Trophoblast cell (in vitro differentiated cells and primary cell): Measurements from ENCODE around the gene HOXD8.
A peak's percentile ranks its signal among the peaks of the same experiment; 100 is the strongest.

Experiments used
- DNase-seq, 2 donors: peaks; one replicate each; pipeline ENCODE4 v3.0.0-alpha.2; 2016
- H2AFZ ChIP-seq: 2 replicates; pipeline ENCODE4 v1.6.1; 2013; ENCODE audit warnings: low read length, moderate library complexity, mild to moderate bottlenecking; ENCODE audit not compliant: insufficient read depth, poor library complexity
- H2AK5ac ChIP-seq: 2 replicates; pipeline ENCODE4 v1.6.1; 2013; ENCODE audit warnings: mild to moderate bottlenecking, low read length
- H2BK120ac ChIP-seq: 2 replicates; pipeline ENCODE4 v1.6.1; 2013; ENCODE audit warnings: low read length, mild to moderate bottlenecking, moderate library complexity; ENCODE audit not compliant: insufficient read depth, poor library complexity
- H2BK12ac ChIP-seq: 2 replicates; pipeline ENCODE4 v1.6.1; 2013; ENCODE audit warnings: mild to moderate bottlenecking, low read length, moderate library complexity
- H2BK5ac ChIP-seq: 2 replicates; pipeline ENCODE4 v1.6.1; 2013; ENCODE audit warnings: low read length, low read depth, moderate library complexity, mild to moderate bottlenecking; ENCODE audit not compliant: poor library complexity
- H3K14ac ChIP-seq: 2 replicates; pipeline ENCODE4 v1.6.1; 2013; ENCODE audit warnings: mild to moderate bottlenecking, low read length
- H3K18ac ChIP-seq: 2 replicates; pipeline ENCODE4 v1.6.1; 2013; ENCODE audit warnings: mild to moderate bottlenecking, low read length
- H3K23ac ChIP-seq: 2 replicates; pipeline ENCODE4 v1.6.1; 2013; ENCODE audit warnings: low read length
- H3K27ac ChIP-seq: 2 replicates; pipeline ENCODE4 v1.5.1; 2013; ENCODE audit warnings: low read depth, mild to moderate bottlenecking, inconsistent platforms, low read length, moderate library complexity
- H3K27me3 ChIP-seq: 2 replicates; pipeline ENCODE4 v1.6.1; 2013; ENCODE audit warnings: inconsistent platforms, mild to moderate bottlenecking, low read length, moderate library complexity; ENCODE audit not compliant: insufficient read depth
- H3K36me3 ChIP-seq, 2 experiments: 1 replicate in 1 of 2; 2 replicates in 1 of 2; pipeline ENCODE4 v1.6.1; 2013; ENCODE audit warnings: low read length in 2 of 2, mild to moderate bottlenecking in 2 of 2, moderate library complexity in 1 of 2; ENCODE audit not compliant: insufficient read depth in 2 of 2, control insufficient read depth in 1 of 2
- H3K4ac ChIP-seq: 2 replicates; pipeline ENCODE4 v1.6.1; 2013; ENCODE audit warnings: low read depth, mild to moderate bottlenecking, low read length, moderate library complexity
- H3K4me1 ChIP-seq, 2 experiments: 1 replicate in 1 of 2; 2 replicates in 1 of 2; pipeline ENCODE4 v1.6.1; 2013; ENCODE audit warnings: low read length in 2 of 2, mild to moderate bottlenecking in 2 of 2, moderate library complexity in 1 of 2; ENCODE audit not compliant: insufficient read depth in 2 of 2, control insufficient read depth in 1 of 2
- H3K4me2 ChIP-seq: 2 replicates; pipeline ENCODE4 v1.6.1; 2013; ENCODE audit warnings: inconsistent platforms, mild to moderate bottlenecking, low read length, moderate library complexity
- H3K4me3 ChIP-seq: 2 replicates; pipeline ENCODE4 v1.5.1; 2013; ENCODE audit warnings: mild to moderate bottlenecking, low read depth, low read length, inconsistent platforms
- H3K79me1 ChIP-seq: one replicate; pipeline ENCODE4 v1.6.1; 2013; ENCODE audit warnings: low read length
- H3K79me2 ChIP-seq: 2 replicates; pipeline ENCODE4 v1.6.1; 2013; ENCODE audit warnings: low read length, mild to moderate bottlenecking; ENCODE audit not compliant: control insufficient read depth, insufficient read depth, poor library complexity
- H3K9ac ChIP-seq: 2 replicates; pipeline ENCODE4 v1.6.1; 2013; ENCODE audit warnings: mild to moderate bottlenecking, low read length
- H3K9me3 ChIP-seq: 2 replicates; pipeline ENCODE4 v1.6.1; 2013; ENCODE audit warnings: low read depth, mild to moderate bottlenecking, control low read depth, inconsistent platforms, low read length; ENCODE audit not compliant: insufficient read depth
- H4K12ac ChIP-seq: 2 replicates; pipeline ENCODE4 v1.6.1; 2013; ENCODE audit warnings: low read depth, mild to moderate bottlenecking, low read length, moderate library complexity
- H4K8ac ChIP-seq: 2 replicates; pipeline ENCODE4 v1.6.1; 2013; ENCODE audit warnings: low read depth, mild to moderate bottlenecking, low read length, moderate library complexity
- H4K91ac ChIP-seq: one replicate; pipeline ENCODE4 v1.6.1; 2013; ENCODE audit warnings: low read depth, mild to moderate bottlenecking, low read length, moderate library complexity
- WGBS: extraction: QIAGEN DNeasy Blood & Tissue Kit; methylation state at CpG from one replicate; pipeline ENCODE4 v1.1.7; 2013; ENCODE audit warnings: missing lambda C conversion rate; ENCODE audit not compliant: insufficient read length, insufficient coverage; ENCODE audit errors: extremely low coverage; 5-methylcytosine and 5-hydroxymethylcytosine counted together

The HOXD8 gene

DNA sequence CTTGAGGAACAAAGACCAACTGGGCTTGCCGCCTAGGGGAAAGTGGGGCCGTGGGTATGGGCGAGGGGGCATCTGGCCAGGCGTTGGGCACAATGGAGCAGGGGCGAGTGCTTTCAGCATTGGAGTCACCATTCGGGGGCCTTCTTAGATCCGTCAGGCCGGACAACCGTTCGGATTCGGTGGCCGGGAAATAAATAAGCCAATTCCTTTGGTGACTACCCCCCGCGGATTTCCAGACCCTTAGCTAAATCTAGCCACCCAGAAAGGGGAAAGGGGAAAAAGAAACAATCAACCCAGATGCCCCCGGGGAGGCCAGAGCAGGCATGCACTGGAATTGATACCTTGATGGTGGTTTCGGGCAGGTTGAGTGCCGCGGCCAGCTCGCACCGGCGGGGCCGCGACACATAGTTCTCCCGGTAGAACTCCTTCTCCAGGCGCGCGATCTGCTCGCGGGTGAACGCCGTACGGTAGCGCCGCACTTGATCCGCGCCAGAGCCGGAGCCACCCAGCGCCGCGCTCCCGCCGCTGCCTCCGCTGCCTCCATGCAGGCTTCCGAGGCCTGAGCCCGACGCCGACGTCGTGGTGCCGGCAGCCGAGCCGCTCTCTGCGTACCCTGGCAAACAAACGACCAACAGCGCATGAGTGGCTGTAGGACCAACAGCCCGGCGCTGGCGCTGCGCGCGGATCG, 47.5 kb upstream of the HOXD8 start:
- H3K27ac ChIP-seq, result no peak overlapping the region
- H4K12ac ChIP-seq, result no peak overlapping the region
- no CpG with 5 or more reads among the region's 62 CpGs for whole genome bisulfite sequencing
- no peak overlapping the region for H2BK5ac ChIP-seq
- peak overlapping the region; percentile 47 for H3K4me3 ChIP-seq
- H3K79me2 ChIP-seq, result no peaks in the 10 kb centered on the region
- no peak overlapping the region for H3K18ac ChIP-seq
- no peak overlapping the region for H2BK120ac ChIP-seq
- H3K14ac ChIP-seq, result no peak overlapping the region
- no peak overlapping the region for H2AFZ ChIP-seq
- no peak overlapping the region for H2BK12ac ChIP-seq
- no peaks in the 10 kb centered on the region for H3K36me3 ChIP-seq
- H3K9me3 ChIP-seq, result peaks cover 12% of the 10 kb centered on the region
- H3K9ac ChIP-seq, result no peak overlapping the region
- peaks cover 1% of the 10 kb centered on the region for H3K79me1 ChIP-seq
- peak overlapping the region; percentile 65 for H3K4me2 ChIP-seq
- peaks cover 20 to 22% of the 10 kb centered on the region in 2 experiments for H3K4me1 ChIP-seq
- no peak overlapping the region for H3K4ac ChIP-seq
- peaks cover 78% of the 10 kb centered on the region for H3K27me3 ChIP-seq
- no peak for DNase-seq
- no peak overlapping the region for H4K91ac ChIP-seq
- no peak overlapping the region for H4K8ac ChIP-seq
- no peak overlapping the region for H2AK5ac ChIP-seq
- H3K23ac ChIP-seq, result no peak overlapping the region

- Histone ChIP-seq H3K27ac (no peak overlapping the region), H2BK12ac (no peak overlapping the region), H3K79me2 (no peaks in the 10 kb centered on the region), H3K14ac (no peak overlapping the region), H4K91ac (no peak overlapping the region), H4K8ac (no peak overlapping the region), H2BK5ac (no peak overlapping the region), H3K4me3 (peak overlapping the region; percentile 47), H3K9ac (no peak overlapping the region), H3K36me3 (no peaks in the 10 kb centered on the region), H2BK120ac (no peak overlapping the region), H4K12ac (no peak overlapping the region), H3K4ac (no peak overlapping the region), H2AFZ (no peak overlapping the region), H3K18ac (no peak overlapping the region), H3K4me2 (peak overlapping the region; percentile 65), H3K4me1 (peaks cover 20 to 22% of the 10 kb centered on the region in 2 experiments), H2AK5ac (no peak overlapping the region), H3K23ac (no peak overlapping the region), H3K9me3 (peaks cover 12% of the 10 kb centered on the region), H3K79me1 (peaks cover 1% of the 10 kb centered on the region), H3K27me3 (peaks cover 83% of the 10 kb centered on the region)
- WGBS, result no CpG with 5 or more reads among the region's 10 CpGs
- no peak for DNase-seq
Observed at GRCh38 chr2:176082525-176082823, 47.0 kb upstream of the HOXD8 start.

DNA sequence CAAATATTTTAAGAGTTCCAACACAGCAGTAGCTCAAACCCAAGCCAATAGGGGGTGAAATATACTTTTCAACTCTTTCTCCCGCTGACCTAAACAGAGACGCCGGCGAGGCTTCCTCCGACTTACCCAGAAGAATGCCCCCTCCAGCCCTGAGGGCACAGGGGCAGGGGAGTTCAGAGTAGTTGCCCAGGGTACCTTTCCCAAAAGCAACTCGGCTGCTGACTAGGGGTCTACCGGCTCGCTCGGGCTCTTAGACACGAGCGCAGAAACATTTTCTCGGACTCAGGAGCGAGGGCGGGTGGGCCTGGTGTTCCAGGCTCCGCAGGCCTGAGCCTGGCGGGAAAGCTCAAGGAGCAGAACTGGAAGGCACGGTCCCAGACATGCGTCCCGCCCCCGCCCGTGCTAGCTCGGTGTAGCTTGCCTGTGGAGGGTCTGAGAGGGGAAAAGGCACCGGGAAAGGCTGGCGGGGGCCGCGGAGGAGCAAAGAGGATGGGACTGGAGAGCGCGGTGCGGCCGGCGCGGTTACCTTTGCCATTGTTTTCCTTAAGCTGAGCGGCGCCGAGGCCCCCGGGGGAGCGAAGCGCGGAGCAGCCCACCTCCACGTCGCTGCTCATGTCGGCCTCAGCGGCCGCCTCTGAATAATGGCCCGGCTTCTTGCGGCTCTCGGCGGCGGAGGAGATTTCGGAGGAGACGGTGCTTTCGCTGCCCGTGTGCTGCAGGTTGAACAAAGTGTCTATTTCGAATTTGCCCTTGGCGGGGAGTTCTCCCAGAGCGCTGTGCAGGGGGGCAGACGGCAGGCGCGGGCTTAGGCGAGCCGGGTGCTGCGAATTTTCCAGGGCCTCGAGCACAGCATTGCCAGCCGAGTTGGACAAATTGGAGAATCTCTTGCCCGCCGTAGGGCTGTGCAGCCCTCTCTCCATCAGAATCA, 46.4 kb upstream of the HOXD8 start:
- H3K14ac ChIP-seq, result no peak overlapping the region
- peaks cover 89% of the 10 kb centered on the region for H3K27me3 ChIP-seq
- no peak overlapping the region for H2BK12ac ChIP-seq
- H3K79me1 ChIP-seq, result peaks cover 1% of the 10 kb centered on the region
- H3K9me3 ChIP-seq, result peaks cover 12% of the 10 kb centered on the region
- no peak overlapping the region for H4K8ac ChIP-seq
- no peak overlapping the region for H4K91ac ChIP-seq
- no peak overlapping the region for H2AK5ac ChIP-seq
- no peak overlapping the region for H2BK120ac ChIP-seq
- no peak overlapping the region for H3K27ac ChIP-seq
- no peak for DNase-seq
- H2BK5ac ChIP-seq, result no peak overlapping the region
- H3K4me3 ChIP-seq, result no peak overlapping the region
- no peak overlapping the region for H3K18ac ChIP-seq
- no peaks in the 10 kb centered on the region for H3K36me3 ChIP-seq
- H3K4ac ChIP-seq, result no peak overlapping the region
- H3K79me2 ChIP-seq, result peaks cover 2% of the 10 kb centered on the region
- H3K9ac ChIP-seq, result no peak overlapping the region
- peak overlapping the region; percentile 30 for H2AFZ ChIP-seq
- no CpG with 5 or more reads among the region's 66 CpGs for WGBS
- no peak overlapping the region for H4K12ac ChIP-seq
- peaks cover 23 to 26% of the 10 kb centered on the region in 2 experiments for H3K4me1 ChIP-seq
- no peak overlapping the region for H3K23ac ChIP-seq
- peak overlapping the region; percentile 51 for H3K4me2 ChIP-seq

GRCh38 chr2:176083796-176084261, 45.7 kb upstream of the HOXD8 start, which contains the start of gene EVX2:
Gene EVX2, minus strand, starts transcription at chr2:176083962. Its CDS starts 186 bp downstream, at chr2:176083776.
- H3K36me3 ChIP-seq, result no peaks in the 10 kb centered on the region
- peaks cover 2% of the 10 kb centered on the region for H3K79me2 ChIP-seq
- no peak within 1 kb of the TSS for H3K14ac ChIP-seq
- H3K9ac ChIP-seq, result no peak within 1 kb of the TSS
- no peak within 1 kb of the TSS for H3K27ac ChIP-seq
- H3K18ac ChIP-seq, result no peak within 1 kb of the TSS
- H2BK12ac ChIP-seq, result no peak within 1 kb of the TSS
- no peak within 1 kb of the TSS for H4K91ac ChIP-seq
- no CpG with 5 or more reads among the region's 27 CpGs for WGBS
- no peak within 1 kb of the TSS for H4K8ac ChIP-seq
- H3K4me2 ChIP-seq, result peak within 1 kb of the TSS; percentile 51
- H2AK5ac ChIP-seq, result no peak within 1 kb of the TSS
- no peak for DNase-seq
- peak within 1 kb of the TSS; percentile 30 for H2AFZ ChIP-seq
- no peak within 1 kb of the TSS for H3K4me3 ChIP-seq
- H3K27me3 ChIP-seq, result peaks cover 90% of the 10 kb centered on the region
- H2BK5ac ChIP-seq, result no peak within 1 kb of the TSS
- H3K23ac ChIP-seq, result no peak within 1 kb of the TSS
- H3K4me1 ChIP-seq, result peaks cover 25 to 27% of the 10 kb centered on the region in 2 experiments
- no peak within 1 kb of the TSS for H2BK120ac ChIP-seq
- no peak within 1 kb of the TSS for H4K12ac ChIP-seq
- peaks cover 12% of the 10 kb centered on the region for H3K9me3 ChIP-seq
- H3K79me1 ChIP-seq, result peaks cover 1% of the 10 kb centered on the region
- no peak within 1 kb of the TSS for H3K4ac ChIP-seq
